ENCODE results near the gene YJU2. TPM values are rescaled to one million over a fixed set of nuclear protein-coding genes. Genes with fewer than 3 reads are reported as not detected.

The YJU2 gene
- 19.8 and 24.9 TPM in 2 replicates for total RNA-seq

GRCh38 chr19:4246767-4247593, at the start of gene YJU2:
Gene YJU2, plus strand, starts transcription at chr19:4247080. Its CDS starts 67 bp downstream, at chr19:4247147.

GRCh38 chr19:4229179-4229931, 17.5 kb upstream of the YJU2 start, which contains the start of gene EBI3:
Gene EBI3, plus strand, starts transcription at chr19:4229523. Its CDS starts 28 bp downstream, at chr19:4229551.

GRCh38 chr19:4278419-4279266, 31.8 kb downstream of the YJU2 start, which contains the start of gene SHD:
Gene SHD, plus strand, starts transcription at chr19:4279266. Its CDS starts 798 bp downstream, at chr19:4280064.

GRCh38 chr19:4302243-4302640, 55.4 kb downstream of the YJU2 start, which contains the start of gene TMIGD2:
Gene TMIGD2, minus strand, starts transcription at chr19:4302389. Its CDS starts 4 bp downstream, at chr19:4302385.

GRCh38 chr19:4304538-4305256, 57.8 kb downstream of the YJU2 start, which contains the start of gene FSD1:
Gene FSD1, plus strand, starts transcription at chr19:4304598. Its CDS starts 149 bp downstream, at chr19:4304747.

Other genes starting within 250 kb of the YJU2 start
- gene PIAS4, start 239.3 kb upstream of the YJU2 start, total RNA-seq, result 28.2 and 29.9 TPM in 2 replicates
- gene ZBTB7A, start 180.2 kb upstream of the YJU2 start, total RNA-seq, result 32.4 and 60.0 TPM in 2 replicates
- gene MAP2K2, start 123.0 kb upstream of the YJU2 start, total RNA-seq, result 161 and 218 TPM in 2 replicates
- gene CREB3L3, start 93.4 kb upstream of the YJU2 start, total RNA-seq, result not detected in 2 replicates
- gene SIRT6, start 64.5 kb upstream of the YJU2 start, total RNA-seq, result 19.7 and 27.3 TPM in 2 replicates
- gene ANKRD24, start 64.4 kb upstream of the YJU2 start, total RNA-seq, result 0.14 and 0.66 TPM in 2 replicates
- gene EBI3, start 17.6 kb upstream of the YJU2 start, total RNA-seq, result 1.3 and 1.7 TPM in 2 replicates
- not detected in 2 replicates for gene SHD, start 32.2 kb downstream of the YJU2 start, total RNA-seq
- gene TMIGD2, start 55.3 kb downstream of the YJU2 start, total RNA-seq, result not detected in 2 replicates
- 3.3 and 10.0 TPM in 2 replicates for gene FSD1, start 57.5 kb downstream of the YJU2 start, total RNA-seq
- gene STAP2, start 91.7 kb downstream of the YJU2 start, total RNA-seq, result 3.1 and 5.5 TPM in 2 replicates
- 2.9 and 9.2 TPM in 2 replicates for gene MPND, start 96.5 kb downstream of the YJU2 start, total RNA-seq
- 60.6 and 137 TPM in 2 replicates for gene SH3GL1, start 153.5 kb downstream of the YJU2 start, total RNA-seq
- gene CHAF1A, start 155.6 kb downstream of the YJU2 start, total RNA-seq, result 3.5 and 36.8 TPM in 2 replicates
- gene UBXN6, start 210.7 kb downstream of the YJU2 start, total RNA-seq, result 97.2 and 170 TPM in 2 replicates
- 62.3 and 67.0 TPM in 2 replicates for gene HDGFL2, start 225.2 kb downstream of the YJU2 start, total RNA-seq